GM18517 (cell line): ENCODE results near the gene CARMIL1.

Experiments used
- ATAC-seq: cut with Tn5 transposase; IDR thresholded peaks from one replicate; pipeline ENCODE4 v1.9.1; 2021; ENCODE audit warnings: mild to moderate bottlenecking, moderate library complexity; ENCODE audit not compliant: unreplicated experiment

The CARMIL1 gene

DNA sequence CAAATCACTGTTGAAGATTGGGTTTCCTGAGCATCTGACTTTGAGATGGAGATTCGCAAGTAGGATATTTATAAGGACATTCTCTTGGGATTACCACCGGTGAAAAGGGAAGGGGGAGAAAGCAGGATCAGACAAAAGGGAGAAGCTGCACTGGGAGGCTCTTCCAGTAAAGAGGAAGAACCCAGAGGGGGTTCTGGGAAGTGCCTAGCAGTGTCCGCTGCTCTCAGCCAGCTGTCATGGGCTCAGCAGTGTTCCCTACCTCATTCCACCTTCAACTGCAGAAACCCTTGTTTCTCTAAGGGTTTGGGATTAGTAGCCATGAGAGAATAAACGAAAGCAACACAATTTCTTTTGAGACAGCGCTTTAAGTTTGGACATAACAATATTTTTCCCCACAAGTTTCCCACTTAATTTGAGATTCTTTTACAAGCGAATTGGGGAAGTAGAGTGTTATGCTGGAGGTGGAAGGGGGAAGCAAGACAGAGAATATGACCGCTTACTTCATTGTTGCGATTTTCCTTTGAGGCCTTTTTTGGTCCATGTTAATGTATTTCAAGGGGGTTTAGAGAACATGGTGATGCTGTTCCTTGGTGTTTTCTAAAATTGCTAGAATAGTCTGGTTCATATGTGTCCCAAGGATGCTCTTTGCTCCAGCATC lies 218.3 kb downstream of the CARMIL1 start:
- no peak for ATAC-seq

DNA sequence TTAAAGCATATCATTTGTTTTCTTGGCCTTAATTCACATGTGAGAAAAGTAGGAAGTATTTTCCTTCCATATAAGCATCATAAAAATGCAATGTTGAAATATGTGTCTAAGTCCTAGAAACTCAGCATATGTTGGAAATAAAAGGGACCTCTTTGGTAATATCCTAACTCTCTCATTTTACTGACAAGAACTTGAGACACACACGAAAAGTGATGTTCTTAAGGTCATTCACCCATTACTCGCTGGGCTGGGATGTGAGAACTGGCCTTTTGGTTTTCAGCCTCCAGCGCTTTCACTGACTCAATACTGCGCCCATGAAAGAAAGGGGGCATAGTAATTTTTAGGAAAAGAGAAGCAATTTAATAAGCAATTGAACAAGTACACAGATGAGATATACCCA lies 219.3 kb downstream of the CARMIL1 start:
- no peak for ATAC-seq

- ATAC-seq: no peak
Observed at GRCh38 chr6:25499615-25500235, 220.6 kb downstream of the CARMIL1 start.

GRCh38 chr6:25503686-25504085 lies 224.5 kb downstream of the CARMIL1 start:
- ATAC-seq: no peak

- ATAC-seq: no peak
Observed at GRCh38 chr6:25504661-25505060, 225.5 kb downstream of the CARMIL1 start.

GRCh38 chr6:25506020-25506419 lies 226.8 kb downstream of the CARMIL1 start:
- no peak for ATAC-seq

DNA sequence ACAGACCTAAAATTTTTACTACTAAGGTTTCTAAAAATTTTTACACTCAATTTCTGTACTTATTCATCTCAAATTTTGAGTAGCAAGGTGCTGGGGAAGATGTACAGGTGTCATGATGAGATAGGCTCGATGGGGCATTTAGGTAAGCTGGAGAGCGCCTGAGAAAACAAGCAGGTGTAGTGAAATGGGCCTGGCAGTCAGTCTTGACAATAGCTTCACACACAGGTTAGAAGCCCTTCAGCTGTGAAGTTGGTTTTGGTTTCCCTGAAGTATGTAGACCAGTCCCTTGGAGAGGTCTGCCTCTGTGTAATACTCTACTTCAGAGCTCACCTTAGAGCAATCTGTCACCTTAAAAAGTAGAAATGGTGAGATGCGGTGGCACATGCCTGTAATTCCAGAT lies 228.9 kb downstream of the CARMIL1 start:
- no peak for ATAC-seq

DNA sequence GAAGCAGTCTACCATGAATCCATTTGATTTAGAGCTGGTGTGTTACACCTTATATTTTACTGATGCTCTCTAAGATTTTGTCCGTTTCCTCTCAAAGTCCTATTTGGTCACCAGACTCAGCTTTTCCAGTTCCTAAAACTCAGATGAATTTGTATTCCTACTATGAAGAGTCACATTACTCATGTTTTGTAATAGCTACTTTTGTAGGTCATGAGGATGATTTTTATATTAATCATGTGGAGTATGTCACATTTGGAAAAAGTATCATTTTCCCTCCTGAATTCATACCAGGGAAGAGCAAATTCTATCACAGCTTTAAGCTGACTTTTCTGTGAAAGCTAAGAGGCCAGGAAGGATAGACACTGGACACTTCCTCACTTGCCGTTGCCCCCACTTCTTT lies 232.2 kb downstream of the CARMIL1 start:
- no peak for ATAC-seq

- ATAC-seq: no peak
Observed at GRCh38 chr6:25512560-25512959, 233.4 kb downstream of the CARMIL1 start.

DNA sequence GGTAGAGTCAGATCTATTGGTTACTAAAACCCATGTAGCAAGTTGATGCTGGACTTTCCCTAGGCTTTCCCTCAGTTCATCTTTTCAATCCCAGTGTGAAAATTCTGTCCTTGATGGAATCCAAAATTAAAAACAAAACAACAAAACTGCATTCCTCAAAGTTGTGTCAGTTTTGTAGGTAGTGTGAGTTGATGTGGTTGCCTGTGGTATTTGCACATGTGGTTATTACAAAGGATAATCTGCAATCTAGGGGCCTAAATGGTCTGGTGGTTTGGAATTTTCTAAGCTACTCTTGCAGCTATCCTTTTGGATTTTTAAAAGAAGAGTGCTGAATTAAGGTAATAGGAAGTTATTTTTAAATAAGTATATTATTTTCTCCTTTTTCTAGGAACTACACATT lies 240.7 kb downstream of the CARMIL1 start:
- ATAC-seq: no peak

DNA sequence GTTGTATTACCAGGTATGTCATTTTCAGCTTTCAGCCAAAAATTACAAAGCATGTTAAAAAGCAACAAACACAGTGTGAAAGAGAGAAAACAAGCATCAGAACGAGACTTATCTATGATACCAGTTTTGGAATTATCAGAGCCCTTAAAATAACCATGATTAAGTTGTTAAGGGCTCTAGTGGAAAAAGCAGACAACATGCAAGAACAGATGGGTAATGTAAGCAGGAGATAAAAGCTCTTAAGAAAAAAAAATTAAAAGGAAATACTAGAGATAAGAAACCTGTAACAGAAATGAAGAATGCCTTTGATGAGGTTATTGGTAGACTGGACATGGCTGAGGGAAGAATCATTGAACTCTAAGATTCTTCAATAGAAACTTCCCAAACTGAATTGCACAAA lies 245.4 kb downstream of the CARMIL1 start:
- no peak for ATAC-seq

GRCh38 chr6:25525078-25525477 lies 245.9 kb downstream of the CARMIL1 start:
- ATAC-seq: no peak

- no peak for ATAC-seq
Observed at GRCh38 chr6:25534942-25535631, 255.9 kb downstream of the CARMIL1 start.

- ATAC-seq: no peak
Observed at GRCh38 chr6:25535632-25536225, 256.6 kb downstream of the CARMIL1 start.

GRCh38 chr6:25536781-25537180 lies 257.6 kb downstream of the CARMIL1 start:
- ATAC-seq: no peak

- ATAC-seq: no peak
Observed at GRCh38 chr6:25537349-25538018, 258.3 kb downstream of the CARMIL1 start.

DNA sequence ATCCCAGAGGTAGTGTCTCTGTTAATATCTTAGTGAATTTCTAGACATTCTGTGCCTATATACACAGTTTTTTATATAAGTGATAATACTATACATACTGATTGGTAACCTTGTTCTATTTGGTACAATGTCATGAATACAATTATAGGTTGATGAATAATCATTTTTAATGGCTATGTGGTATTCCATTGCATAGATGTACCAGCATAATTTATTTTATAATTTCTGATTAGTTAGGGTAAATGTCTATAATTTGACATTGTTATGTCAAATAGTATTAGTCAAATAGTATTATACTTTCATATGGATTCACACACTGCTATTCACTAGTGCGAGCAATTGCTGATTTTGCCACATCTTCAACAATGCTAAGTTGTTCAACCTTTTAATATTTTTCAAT lies 262.1 kb downstream of the CARMIL1 start:
- ATAC-seq: no peak

DNA sequence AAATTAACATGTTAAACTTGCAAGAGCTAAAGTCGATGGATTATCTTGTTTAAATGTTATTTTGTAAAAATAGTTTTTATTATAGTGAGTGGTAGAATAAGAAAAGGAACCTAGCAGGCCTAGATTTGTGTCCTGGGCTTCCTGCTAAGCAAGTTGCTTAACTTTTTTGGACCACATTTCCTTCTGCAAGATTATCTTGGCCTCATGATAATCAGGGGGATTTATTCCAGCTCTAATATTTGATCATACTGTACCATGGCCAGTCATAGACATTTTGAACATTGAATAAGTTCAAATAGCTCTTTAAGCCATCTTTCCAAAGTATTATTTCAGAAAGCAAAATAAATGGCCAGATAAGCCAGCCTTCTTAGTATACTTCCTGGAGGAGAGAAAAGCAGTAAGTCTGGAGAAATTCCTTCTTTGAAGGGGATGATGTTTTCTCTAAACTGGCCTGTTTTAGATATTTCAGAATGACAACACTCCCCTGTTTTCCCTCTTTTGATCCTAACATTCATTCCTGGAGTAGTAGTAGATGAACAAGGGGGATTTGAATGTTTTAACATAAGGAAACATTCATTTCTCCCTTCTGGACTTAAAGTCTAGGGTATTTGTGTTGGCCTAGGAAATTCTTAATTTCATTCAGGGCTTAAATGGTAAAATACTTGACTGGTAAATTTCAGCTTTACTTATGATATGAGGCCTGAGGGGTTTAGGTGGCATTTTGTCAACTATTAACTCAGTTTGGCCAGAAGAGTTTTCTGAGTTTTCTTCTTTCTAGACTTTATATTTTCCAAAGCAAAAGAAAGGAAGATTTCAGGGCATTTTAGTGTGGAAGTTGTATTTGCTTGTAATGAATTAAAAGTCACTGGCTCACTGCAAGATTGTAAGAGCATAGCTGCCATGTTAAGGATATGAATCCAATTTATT lies 264.1 kb downstream of the CARMIL1 start:
- ATAC-seq: no peak

DNA sequence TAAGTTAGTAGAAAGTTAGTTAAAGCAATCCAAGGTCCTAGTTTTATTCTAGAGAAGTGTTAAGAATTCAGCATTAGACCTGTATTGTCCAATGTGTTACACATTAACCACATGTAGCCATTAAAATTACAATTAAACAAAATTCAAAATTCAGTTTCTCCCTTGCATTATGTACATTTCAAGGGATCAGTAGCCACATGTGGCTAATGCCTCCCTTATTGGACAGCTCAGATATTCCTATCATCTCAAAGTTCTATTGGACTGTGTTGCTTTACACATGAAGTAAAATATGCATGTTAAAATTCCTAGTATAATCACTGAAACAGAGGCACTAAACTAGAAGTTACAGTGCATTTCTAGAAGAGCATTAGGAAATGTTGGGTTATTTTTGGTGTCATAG lies 265.7 kb downstream of the CARMIL1 start:
- ATAC-seq: no peak

- no peak for ATAC-seq
Observed at GRCh38 chr6:25547797-25548196, 268.6 kb downstream of the CARMIL1 start.
